HG03378 (cell line): ENCODE results near the gene RBMX2.

ENCODE experiments used
- ATAC-seq: cut with Tn5 transposase; IDR thresholded peaks from one replicate; pipeline ENCODE4 v1.9.1; 2021; ENCODE audit warnings: mild to moderate bottlenecking, moderate library complexity; ENCODE audit not compliant: unreplicated experiment

Gene RBMX2

DNA sequence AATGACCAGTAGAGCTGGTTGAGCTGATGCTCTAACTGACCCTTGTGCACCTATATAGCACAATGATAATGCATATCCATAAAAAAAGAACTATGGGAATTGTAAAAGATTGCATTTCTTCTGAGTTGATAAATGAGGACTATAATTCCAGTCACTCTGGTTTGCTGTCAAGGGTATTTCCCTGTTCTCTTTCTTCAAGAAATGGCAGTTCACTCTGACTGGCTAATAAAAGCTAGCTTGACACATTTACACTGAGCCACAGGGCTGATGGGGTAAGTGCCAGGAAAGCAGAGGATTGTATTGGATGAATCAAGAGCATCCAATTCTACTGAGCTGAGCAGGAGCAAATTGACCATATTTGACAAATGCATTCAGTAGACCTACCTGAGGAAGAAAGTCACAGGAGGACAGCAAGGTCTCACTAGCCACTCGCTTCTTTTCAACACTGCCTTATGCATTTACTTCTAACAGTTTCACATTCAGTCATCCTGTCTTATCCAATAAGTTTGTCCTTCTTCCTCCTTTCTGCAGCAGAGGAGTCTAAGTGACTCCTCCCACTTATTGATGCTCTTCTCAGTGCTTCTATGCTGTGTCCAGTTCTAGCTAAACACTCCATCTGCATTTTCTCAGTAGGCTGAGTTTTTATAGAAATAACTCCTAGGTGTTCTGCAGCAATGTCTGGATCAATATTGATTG lies 43.0 kb downstream of the RBMX2 start:
- no peak for ATAC-seq

DNA sequence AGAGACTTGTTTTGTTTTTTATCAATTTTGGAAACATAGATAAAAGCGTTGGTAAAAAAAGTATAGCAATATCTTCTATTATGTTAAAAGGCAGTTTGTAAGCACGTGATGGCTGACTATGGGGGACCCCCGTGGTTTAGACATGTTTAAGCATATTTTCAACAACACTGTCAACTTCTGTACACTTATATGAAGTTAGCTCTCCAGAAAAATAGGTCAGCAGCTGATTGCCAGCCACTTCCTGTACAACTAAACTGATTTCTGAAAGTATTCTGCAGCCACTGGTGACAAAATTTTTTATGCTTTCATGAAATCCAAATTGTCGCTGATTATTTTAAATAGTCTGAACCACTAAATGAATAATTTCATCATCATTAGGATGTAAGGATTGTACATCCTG lies 45.2 kb downstream of the RBMX2 start:
- no peak for ATAC-seq
